ENCODE results near the gene TMEM135. TPM values are rescaled to one million over a fixed set of nuclear protein-coding genes. Genes with fewer than 3 reads are reported as not detected.

TMEM135 gene
- total RNA-seq, 2 donors from 2014 or later = 25.9 to 26.9 TPM

GRCh38 chr11:87043894-87044293 is 6.2 kb downstream of the TMEM135 start:
- no peak for TF ChIP-seq CTCF (IDR thresholded peaks at IDR 0.05)
- H3K4me3 ChIP-seq = no peak overlapping the region
- no peak overlapping the region for H3K27ac ChIP-seq
- no peak for DNase-seq (ENCODE audit: low spot score)
- peaks cover 8 to 34% of the 10 kb centered on the region in 2 donors for H3K4me1 ChIP-seq (ENCODE audit: control insufficient read depth in 1 of 2, low read depth in 2 of 2)
- H3K36me3 ChIP-seq = peaks cover 7% of the 10 kb centered on the region
- H3K27me3 ChIP-seq (replicated peaks; ENCODE audit: insufficient read depth) = no peaks in the 10 kb centered on the region
- H3K9me3 ChIP-seq = no peaks in the 10 kb centered on the region
- ATAC-seq (ENCODE audit: insufficient number of reproducible peaks, low FRiP score, low read depth) = no peak

GRCh38 chr11:87046824-87047223 is 9.1 kb downstream of the TMEM135 start:
- H3K36me3 ChIP-seq = peaks cover 7% of the 10 kb centered on the region
- H3K27me3 ChIP-seq (replicated peaks; ENCODE audit: insufficient read depth) = no peaks in the 10 kb centered on the region
- H3K4me3 ChIP-seq = no peak overlapping the region
- no peak for TF ChIP-seq CTCF (IDR thresholded peaks at IDR 0.05)
- peaks cover 0 to 8% of the 10 kb centered on the region in 2 donors for H3K4me1 ChIP-seq (ENCODE audit: control insufficient read depth in 1 of 2, low read depth in 2 of 2)
- H3K9me3 ChIP-seq = no peaks in the 10 kb centered on the region
- DNase-seq (ENCODE audit: low spot score) (no peak), ATAC-seq (ENCODE audit: insufficient number of reproducible peaks, low FRiP score, low read depth) (no peak)
- no peak overlapping the region for H3K27ac ChIP-seq

GRCh38 chr11:87056091-87056490 is 18.4 kb downstream of the TMEM135 start:
- no peaks in the 10 kb centered on the region for H3K36me3 ChIP-seq
- no peaks in the 10 kb centered on the region for H3K27me3 ChIP-seq (replicated peaks; ENCODE audit: insufficient read depth)
- H3K27ac ChIP-seq = no peak overlapping the region
- no peak for ATAC-seq (ENCODE audit: insufficient number of reproducible peaks, low FRiP score, low read depth)
- TF ChIP-seq CTCF (IDR thresholded peaks at IDR 0.05) = no peak
- no peak for DNase-seq (ENCODE audit: low spot score)
- no peak overlapping the region for H3K4me3 ChIP-seq
- peaks cover 22 to 24% of the 10 kb centered on the region in 2 donors for H3K4me1 ChIP-seq (ENCODE audit: control insufficient read depth in 1 of 2, low read depth in 2 of 2)
- H3K9me3 ChIP-seq = no peaks in the 10 kb centered on the region

GRCh38 chr11:87057749-87058148 is 20.0 kb downstream of the TMEM135 start:
- no peaks in the 10 kb centered on the region for H3K27me3 ChIP-seq (replicated peaks; ENCODE audit: insufficient read depth)
- H3K27ac ChIP-seq = peak overlapping the region; percentile 19 to 59
- ATAC-seq (ENCODE audit: insufficient number of reproducible peaks, low FRiP score, low read depth) (no peak), DNase-seq (ENCODE audit: low spot score) (no peak)
- H3K9me3 ChIP-seq = no peaks in the 10 kb centered on the region
- H3K36me3 ChIP-seq = no peaks in the 10 kb centered on the region
- no peak for TF ChIP-seq CTCF (IDR thresholded peaks at IDR 0.05)
- H3K4me3 ChIP-seq = no peak overlapping the region
- peaks cover 22 to 24% of the 10 kb centered on the region in 2 donors for H3K4me1 ChIP-seq (ENCODE audit: control insufficient read depth in 1 of 2, low read depth in 2 of 2)

GRCh38 chr11:87059596-87060390 is 22.1 kb downstream of the TMEM135 start:
- Histone ChIP-seq H3K9me3 (no peaks in the 10 kb centered on the region), H3K4me1 (ENCODE audit: control insufficient read depth in 1 of 2, low read depth in 2 of 2) (peaks cover 22 to 30% of the 10 kb centered on the region in 2 donors), H3K4me3 (peak overlapping the region; percentile 27), H3K27ac (peak overlapping the region; percentile 32 to 68), H3K27me3 (replicated peaks; ENCODE audit: insufficient read depth) (no peaks in the 10 kb centered on the region), H3K36me3 (no peaks in the 10 kb centered on the region)
- TF ChIP-seq CTCF (IDR thresholded peaks at IDR 0.05) = no peak
- ATAC-seq (ENCODE audit: insufficient number of reproducible peaks, low FRiP score, low read depth) (no peak), DNase-seq (ENCODE audit: low spot score) (no peak)
